HG03139 (cell line): ENCODE measurements around the gene EPHB6.

Experiments used
- ATAC-seq: cut with Tn5 transposase; IDR thresholded peaks from one replicate; pipeline ENCODE4 v1.9.1; 2021; ENCODE audit not compliant: unreplicated experiment

Gene EPHB6

DNA sequence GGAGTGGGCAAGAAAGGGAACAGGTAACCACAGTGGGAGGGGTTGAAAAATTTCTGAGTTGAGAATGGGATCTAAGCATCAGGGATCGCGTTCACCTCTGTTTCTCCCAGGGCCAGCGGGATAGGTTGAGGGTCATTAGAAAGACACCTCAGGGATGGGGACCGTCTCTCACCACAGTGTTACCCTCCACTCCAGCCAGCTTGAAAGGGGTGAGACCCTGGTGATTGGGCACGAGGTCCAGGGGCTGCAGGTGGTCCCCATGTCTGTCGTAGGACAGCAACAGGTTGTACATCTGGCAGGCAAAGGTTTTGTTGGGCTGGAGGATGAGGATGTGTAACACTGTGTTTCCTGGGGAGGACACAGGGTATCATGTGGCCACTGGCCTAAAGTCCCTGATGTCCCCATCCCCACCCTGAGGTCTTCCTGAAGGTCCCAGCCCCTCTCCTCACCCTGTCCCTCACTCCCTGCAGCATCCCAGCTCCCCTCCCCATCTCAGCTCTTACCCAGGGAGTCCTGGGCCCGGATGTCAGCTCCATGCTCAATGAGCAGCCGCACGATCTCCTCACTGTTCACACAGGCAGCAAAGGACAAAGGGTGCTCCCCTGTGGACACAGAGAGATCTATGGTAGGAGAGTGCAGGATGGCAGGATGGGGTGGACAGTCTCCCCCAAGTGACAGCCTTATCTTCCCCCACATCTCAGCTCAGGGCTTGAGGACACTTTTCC, 21.5 kb downstream of the EPHB6 start:
- no peak for ATAC-seq

GRCh38 chr7:142876991-142877910, 22.4 kb downstream of the EPHB6 start:
- no peak for ATAC-seq

DNA sequence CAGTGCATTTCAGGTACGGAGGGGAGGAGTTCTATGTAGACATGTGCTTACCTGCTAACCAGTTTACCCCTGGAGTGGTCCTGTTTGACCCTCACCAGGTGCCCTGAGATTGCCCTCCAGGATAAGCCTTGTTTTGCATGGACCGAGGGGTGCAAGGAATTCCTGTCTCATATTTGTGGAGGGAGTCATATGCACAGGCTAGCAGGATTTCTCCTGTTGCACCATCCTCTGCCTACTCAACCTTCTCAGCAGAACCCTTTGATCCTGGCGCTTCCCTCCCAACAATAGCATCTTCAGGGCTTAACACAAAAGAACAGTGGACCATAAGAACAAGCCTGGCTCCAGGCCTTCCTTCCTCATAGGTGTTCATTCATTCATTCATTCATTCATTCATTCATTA, 23.4 kb downstream of the EPHB6 start:
- no peak for ATAC-seq

DNA sequence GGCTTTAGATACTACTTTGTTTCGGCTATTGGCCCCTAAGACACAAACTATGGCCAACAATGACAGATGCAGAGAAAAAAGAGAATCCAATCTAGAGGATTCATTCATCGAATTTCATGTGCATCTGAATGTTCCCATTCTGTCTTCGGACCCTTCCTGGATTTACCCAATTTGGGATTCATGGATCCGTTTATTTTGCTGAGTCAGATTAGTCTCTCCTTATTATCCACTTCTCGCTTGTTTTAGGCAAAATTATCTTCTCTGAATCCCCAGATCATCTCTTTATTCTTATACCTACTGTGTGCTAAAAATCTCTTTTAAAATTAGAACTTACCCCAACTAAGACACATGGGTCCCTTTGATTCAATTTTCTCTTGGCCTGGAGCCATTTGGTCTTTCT, 24.2 kb downstream of the EPHB6 start:
- no peak for ATAC-seq

DNA sequence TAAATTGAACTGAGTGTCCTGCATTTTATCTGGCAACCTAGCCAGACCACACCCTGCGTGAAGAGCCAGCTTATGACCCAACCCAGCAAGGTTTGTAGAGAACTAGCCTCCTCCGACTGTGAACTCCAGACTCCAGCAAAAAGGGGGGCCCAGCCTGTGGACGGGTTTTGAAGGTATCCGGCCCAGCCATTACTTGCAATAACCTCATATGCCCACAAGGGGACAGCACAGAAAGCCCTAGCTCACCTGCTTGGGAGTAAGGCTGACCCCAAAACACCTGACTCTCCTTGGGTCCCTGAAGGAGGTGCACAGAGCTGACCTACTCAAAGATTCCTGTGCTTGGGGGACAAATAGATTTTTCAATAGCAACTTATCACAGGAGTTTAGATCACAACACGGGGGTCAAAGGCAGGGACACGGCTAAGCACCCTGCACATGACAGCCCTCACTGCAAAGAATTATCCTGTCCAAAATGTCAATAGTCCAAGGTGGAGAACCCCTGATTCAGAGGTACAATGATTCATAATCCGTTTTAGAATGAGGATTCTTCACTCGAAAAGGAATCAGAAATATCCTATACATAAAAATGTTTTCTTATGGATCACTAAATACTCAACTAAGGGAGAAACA, 26.1 kb downstream of the EPHB6 start:
- ATAC-seq = no peak

DNA sequence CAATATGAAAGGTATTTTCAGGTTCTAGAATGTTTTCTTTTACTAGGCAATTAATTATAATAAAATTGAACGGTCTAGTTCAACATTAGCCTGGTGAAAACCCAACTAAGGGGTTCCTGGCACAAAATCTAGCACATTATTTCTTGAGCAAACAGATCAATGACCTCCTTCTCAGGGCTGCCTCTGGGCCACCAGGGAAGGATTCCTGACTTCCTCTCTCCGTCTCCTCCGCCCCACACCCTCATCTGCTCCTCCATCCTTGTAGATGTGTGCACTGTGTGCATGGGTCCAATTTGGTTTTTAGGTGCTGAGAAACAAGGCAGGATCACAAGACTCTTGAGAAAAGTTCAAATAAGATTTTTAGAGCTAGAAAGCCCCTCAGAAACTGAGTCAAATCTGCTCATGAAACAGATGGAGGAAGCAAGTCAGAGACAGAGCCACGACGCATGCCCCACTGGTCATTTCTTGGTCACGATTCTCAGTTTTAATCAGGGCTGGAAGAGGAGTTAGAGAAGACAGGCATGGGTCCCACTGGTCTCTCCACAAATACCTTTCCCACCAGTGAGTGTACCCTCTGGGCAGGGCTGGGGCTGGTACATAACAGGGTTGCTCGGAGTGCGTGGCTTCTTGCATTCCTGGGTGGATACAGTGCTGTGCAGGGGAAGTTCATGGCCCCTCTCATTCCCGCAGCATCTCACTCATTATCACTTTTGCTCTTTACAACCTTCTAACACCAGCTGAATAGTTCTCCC, 26.9 kb downstream of the EPHB6 start:
- ATAC-seq = no peak

- ATAC-seq = no peak
These were observed 27.4 kb downstream of the EPHB6 start for GRCh38 chr7:142882338-142882678.

GRCh38 chr7:142883145-142883544, 28.3 kb downstream of the EPHB6 start:
- ATAC-seq = no peak

GRCh38 chr7:142883571-142884285, 28.9 kb downstream of the EPHB6 start:
- no peak for ATAC-seq

DNA sequence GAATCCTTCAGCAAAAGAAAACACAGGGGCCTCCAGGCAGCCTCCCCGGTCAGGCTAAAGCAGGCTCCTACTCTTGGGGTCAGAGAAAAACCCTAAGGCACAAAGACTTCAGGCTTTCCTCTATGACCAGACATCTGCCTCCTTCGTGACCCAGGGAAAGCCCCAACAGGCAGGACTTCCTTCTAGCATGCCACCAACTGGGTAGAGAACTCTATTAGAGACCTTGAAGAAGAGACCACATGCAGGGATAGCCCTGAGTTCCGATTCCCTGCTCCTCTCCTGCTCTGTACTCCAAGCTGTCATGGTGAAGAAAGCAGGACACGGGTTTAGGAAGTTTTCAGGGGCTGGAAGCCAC, 29.4 kb downstream of the EPHB6 start:
- no peak for ATAC-seq

GRCh38 chr7:142885311-142886230, 30.7 kb downstream of the EPHB6 start, which contains the start of gene TRPV6:
Gene TRPV6, minus strand, starts transcription at chr7:142885745.
- ATAC-seq = no peak

- ATAC-seq = no peak
These were observed 32.0 kb downstream of the EPHB6 start for GRCh38 chr7:142886866-142887265.

GRCh38 chr7:142887282-142888015, 32.6 kb downstream of the EPHB6 start:
- ATAC-seq = no peak

DNA sequence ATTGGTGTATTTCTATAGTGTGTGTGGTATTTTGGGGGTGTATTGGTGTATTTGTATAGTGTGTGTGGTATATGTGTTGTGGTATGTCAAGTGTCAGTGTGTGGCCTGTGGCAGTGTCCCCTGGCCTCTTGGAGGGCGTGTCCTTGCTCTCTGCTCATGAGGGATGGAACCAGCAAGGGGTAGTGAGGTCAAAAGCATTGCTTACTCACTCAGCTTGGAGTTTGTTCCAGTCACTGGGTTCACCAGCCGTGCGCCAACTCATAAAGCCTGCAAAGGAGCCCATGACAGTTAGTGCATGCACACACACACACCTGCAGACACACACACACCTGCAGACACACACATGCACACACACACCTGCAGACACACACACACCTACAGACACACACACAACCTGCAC, 34.9 kb downstream of the EPHB6 start:
- ATAC-seq = no peak

GRCh38 chr7:142890874-142891485, 36.1 kb downstream of the EPHB6 start:
- ATAC-seq = no peak

DNA sequence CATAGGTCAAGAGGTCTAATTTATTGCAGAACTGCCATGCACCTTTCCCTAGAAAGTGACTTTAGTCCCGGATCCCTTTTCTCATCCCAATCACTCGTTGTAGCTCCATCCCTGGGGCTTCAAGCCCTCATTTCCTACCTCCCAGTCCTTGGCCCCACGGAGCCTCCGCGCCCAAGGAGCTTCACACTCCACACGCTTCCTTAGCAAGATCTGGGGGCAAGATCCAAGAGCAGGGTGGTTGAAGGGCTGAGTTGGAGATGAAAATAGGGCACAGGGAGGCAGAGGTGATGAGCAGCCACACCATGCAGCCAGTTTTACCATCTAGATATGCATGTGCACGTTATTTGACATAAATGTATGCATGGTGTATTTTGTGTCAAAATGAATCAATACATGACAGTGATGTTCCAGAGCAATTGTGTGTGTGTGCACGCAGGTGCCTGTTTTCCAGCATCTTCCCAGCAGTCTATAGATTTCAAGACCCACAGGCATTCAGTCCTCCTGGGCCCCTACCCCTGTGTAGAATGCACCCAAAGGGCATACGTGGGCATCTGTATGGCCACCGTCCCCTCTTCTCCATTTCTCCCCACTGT, 36.7 kb downstream of the EPHB6 start:
- no peak for ATAC-seq

- no peak for ATAC-seq
These were observed 38.1 kb downstream of the EPHB6 start for GRCh38 chr7:142892951-142893350.
